22Rv1 (cell line): ENCODE measurements around the gene TMUB2.

Experiments
- ZFX ChIP-seq: fragments of 450-650 bp; IDR thresholded peaks from 2 replicates; pipeline ENCODE4 v1.6.1; 2017; ENCODE audit warnings: antibody characterized with exemption, borderline replicate concordance
- TF ChIP-seq, protein P1 (sequence below): fragments of 450-650 bp; IDR thresholded peaks from 2 replicates; pipeline ENCODE4 v1.5.1; 2017; ENCODE audit warnings: mild to moderate bottlenecking

DNA sequence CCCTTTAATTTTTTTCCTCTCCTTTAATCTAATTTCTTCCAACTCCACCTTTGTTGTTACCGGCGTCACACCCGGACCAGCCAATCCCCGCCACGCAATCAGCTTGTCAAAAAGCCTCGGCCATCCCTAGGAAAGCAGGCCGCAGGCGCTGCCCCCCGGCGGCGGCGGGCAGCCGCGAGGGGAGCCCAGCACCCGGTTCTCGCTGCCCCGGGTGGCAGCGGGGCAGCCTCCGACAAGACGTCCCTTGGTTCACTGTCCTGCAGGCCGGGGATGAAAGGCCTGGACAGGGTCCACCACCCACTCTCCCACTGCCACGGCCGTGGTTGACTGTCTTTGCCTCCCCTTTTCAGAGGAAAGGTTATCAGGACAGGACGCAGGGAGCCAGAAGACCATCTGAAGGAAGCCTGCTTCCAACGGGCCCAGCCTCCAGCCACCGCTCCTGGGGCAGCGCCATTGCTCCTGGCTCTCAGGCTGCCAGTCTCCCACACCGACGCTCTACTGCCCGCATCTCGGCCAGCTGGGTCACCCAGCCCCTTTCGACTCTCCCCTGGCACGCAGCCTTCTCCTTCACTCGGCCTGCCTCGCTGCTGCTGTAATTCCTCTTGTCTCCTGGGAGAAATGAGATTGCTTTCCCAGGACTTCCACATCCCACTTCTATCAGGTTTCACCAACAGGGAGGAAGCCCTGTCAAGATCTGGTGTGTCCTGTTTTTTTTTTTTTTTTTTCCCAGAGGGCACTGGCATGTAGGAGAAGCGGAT, 35.5 kb downstream of the TMUB2 start:
- TF ChIP-seq, protein P1, sequence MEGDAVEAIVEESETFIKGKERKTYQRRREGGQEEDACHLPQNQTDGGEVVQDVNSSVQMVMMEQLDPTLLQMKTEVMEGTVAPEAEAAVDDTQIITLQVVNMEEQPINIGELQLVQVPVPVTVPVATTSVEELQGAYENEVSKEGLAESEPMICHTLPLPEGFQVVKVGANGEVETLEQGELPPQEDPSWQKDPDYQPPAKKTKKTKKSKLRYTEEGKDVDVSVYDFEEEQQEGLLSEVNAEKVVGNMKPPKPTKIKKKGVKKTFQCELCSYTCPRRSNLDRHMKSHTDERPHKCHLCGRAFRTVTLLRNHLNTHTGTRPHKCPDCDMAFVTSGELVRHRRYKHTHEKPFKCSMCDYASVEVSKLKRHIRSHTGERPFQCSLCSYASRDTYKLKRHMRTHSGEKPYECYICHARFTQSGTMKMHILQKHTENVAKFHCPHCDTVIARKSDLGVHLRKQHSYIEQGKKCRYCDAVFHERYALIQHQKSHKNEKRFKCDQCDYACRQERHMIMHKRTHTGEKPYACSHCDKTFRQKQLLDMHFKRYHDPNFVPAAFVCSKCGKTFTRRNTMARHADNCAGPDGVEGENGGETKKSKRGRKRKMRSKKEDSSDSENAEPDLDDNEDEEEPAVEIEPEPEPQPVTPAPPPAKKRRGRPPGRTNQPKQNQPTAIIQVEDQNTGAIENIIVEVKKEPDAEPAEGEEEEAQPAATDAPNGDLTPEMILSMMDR: 0 out of 2 replicates have a peak, but pooled peaks have one; percentile 12
- no peak for TF ChIP-seq ZFX
